Progenitor cell of endocrine pancreas (in vitro differentiated cells): Measurements from ENCODE around the gene HNF4A. TPM values are rescaled to one million over a fixed set of nuclear protein-coding genes. Genes with fewer than 3 reads are reported as not detected.

ENCODE experiments used
- DNase-seq: peaks from one replicate; pipeline ENCODE4 v3.0.0; 2021; ENCODE audit warnings: low spot score; ENCODE audit not compliant: unreplicated experiment
- H3K27ac Mint-ChIP-seq: 2 replicates; pipeline ENCODE4 v1.8.0; 2021; ENCODE audit warnings: mild to moderate bottlenecking, moderate library complexity, mixed read lengths
- H3K27me3 Mint-ChIP-seq: 2 replicates; pipeline ENCODE4 v1.8.0; 2021; ENCODE audit warnings: mixed read lengths
- H3K36me3 Mint-ChIP-seq: 2 replicates; pipeline ENCODE4 v1.8.0; 2022; ENCODE audit warnings: mixed read lengths; ENCODE audit not compliant: insufficient read depth
- H3K4me1 Mint-ChIP-seq: 2 replicates; pipeline ENCODE4 v1.8.0; 2021; ENCODE audit warnings: low read depth, mixed read lengths
- H3K4me3 Mint-ChIP-seq: 2 replicates; pipeline ENCODE4 v1.8.0; 2021; ENCODE audit warnings: low read depth, mild to moderate bottlenecking, moderate library complexity, mixed read lengths
- H3K9me3 Mint-ChIP-seq: 2 replicates; pipeline ENCODE4 v1.8.0; 2021; ENCODE audit warnings: low read depth, mixed read lengths
- CTCF ChIP-seq: fragments of 200-600 bp; sonication (generic); IDR thresholded peaks from one replicate; pipeline ENCODE4 v1.5.0; 2021; ENCODE audit warnings: antibody characterized with exemption, mild to moderate bottlenecking; ENCODE audit not compliant: unreplicated experiment
- total RNA-seq: library from RNA; stranded (reverse); gene quantifications from 2 replicates; pipeline ENCODE4 v1.2.1, GENCODE V29; 2021

Gene HNF4A
- total RNA-seq, 1 donor from 2014 or later: 72.9 TPM

GRCh38 chr20:44445742-44446710 lies 90.5 kb downstream of the HNF4A start:
- no peak for TF ChIP-seq CTCF
- no peaks in the 10 kb centered on the region for H3K9me3 Mint-ChIP-seq
- DNase-seq: no peak
- H3K36me3 Mint-ChIP-seq: no peaks in the 10 kb centered on the region
- no peak overlapping the region for H3K27ac Mint-ChIP-seq
- no peaks in the 10 kb centered on the region for H3K27me3 Mint-ChIP-seq
- H3K4me3 Mint-ChIP-seq: no peak overlapping the region
- peaks cover 10% of the 10 kb centered on the region for H3K4me1 Mint-ChIP-seq

DNA sequence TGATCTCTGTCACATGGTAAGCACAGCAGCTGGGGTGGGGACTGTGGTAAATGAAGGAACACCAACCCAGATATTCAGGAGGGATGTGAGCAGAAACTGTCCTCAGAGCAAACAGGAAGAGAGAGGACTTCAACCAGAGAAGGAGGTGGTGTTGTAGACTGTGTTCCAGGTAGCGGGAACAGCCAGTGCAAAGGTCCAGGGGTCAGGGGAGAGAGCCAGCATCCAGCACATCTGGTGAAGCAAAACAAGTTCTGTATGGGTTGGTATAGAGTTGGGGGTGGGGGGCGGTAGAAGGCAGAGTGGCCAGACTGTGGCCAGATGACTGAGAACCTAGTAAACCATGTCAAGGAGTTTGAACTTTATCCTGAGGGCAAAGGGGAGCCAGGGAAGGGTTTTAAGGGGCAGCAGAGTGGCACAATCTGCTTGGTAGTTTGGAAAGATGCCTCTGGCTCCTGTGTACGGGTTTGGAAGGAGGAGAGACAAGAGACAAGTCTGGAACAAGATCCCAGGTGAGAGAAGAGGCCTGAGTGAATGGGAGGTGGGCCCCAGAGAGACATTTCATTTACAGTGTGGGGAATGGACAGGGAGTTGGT lies 92.4 kb downstream of the HNF4A start:
- Mint-ChIP-seq H3K27me3 (no peaks in the 10 kb centered on the region), H3K27ac (no peak overlapping the region), H3K9me3 (no peaks in the 10 kb centered on the region), H3K4me1 (peaks cover 11% of the 10 kb centered on the region), H3K36me3 (no peaks in the 10 kb centered on the region), H3K4me3 (no peak overlapping the region)
- no peak for TF ChIP-seq CTCF
- no peak for DNase-seq

DNA sequence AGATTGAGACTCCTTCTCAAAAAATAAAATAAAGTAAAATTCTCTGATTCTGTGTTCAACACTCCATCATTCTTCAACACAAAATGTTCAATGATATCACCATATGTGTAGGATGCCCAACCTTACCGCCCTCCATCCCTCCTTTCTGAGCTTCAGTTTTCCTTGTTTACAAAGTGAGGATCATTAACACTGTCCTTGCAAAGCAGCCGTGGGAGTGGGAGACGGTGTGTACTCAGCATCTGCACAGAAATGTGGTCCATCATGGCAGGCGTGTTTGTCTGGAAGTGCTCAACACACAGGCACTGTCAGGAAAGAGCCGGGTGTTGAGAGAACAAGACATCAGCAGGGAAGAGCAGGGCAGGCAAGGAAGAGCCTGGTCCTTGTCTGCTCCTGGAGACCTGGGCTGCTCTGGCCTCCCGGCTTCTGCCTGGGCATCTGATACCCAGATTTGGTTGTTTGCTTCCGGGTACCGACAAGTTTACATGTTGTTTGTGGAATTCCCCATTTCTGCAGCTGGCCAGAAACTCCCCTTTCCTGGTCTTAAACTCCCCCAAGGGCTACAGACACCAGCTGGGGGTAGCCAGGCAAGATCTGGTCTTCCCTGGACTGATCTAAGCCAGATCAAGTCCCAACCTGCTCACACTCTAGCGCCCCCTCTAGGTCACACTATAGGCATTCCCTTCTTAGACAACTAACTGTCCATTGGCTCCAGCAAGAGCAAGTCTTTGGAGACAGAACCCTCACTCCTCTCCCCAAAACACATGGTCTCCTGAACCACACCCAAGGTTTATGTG lies 93.5 kb downstream of the HNF4A start:
- Mint-ChIP-seq H3K4me1 (peaks cover 11% of the 10 kb centered on the region), H3K36me3 (no peaks in the 10 kb centered on the region), H3K9me3 (no peaks in the 10 kb centered on the region), H3K27ac (no peak overlapping the region), H3K27me3 (no peaks in the 10 kb centered on the region), H3K4me3 (no peak overlapping the region)
- no peak for DNase-seq
- TF ChIP-seq CTCF: peak; percentile 35

- TF ChIP-seq CTCF: no peak
- Mint-ChIP-seq H3K4me1 (peaks cover 11% of the 10 kb centered on the region), H3K9me3 (no peaks in the 10 kb centered on the region), H3K27me3 (no peaks in the 10 kb centered on the region), H3K4me3 (no peak overlapping the region), H3K27ac (no peak overlapping the region), H3K36me3 (no peaks in the 10 kb centered on the region)
- no peak for DNase-seq
Observed at GRCh38 chr20:44449864-44450263, 94.4 kb downstream of the HNF4A start.

DNA sequence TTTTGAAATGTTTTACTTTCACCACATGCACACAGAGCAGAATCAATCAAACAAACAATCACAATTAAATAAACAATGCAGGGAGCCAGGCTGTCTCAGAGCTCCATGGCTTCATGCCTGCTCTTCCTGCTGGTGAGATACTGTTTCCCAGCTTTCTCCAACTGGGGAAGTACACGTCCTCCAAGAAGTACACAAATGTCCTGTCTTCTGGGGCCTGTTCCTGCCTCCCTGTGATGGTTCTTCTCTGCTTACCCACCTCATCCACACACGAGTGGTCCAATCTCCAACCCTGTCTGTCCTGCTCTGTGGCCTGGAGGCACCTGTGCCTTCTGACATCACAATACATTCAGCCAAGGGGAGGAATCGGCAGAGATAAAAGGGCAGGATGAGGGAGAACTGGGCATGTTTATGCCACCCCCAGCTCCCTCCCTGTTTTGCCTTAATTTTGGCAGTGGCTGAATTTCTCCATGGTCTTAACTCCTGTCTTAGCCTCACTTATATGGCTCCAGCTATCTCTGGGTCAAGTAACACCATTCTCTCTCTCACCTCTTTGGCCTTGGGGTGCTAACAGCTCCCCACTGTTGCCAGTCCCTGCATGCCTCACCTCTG lies 94.9 kb downstream of the HNF4A start:
- no peak overlapping the region for H3K27ac Mint-ChIP-seq

More for the DNA sequence above, 94.9 kb downstream of the HNF4A start:
- Mint-ChIP-seq H3K27me3 (no peaks in the 10 kb centered on the region), H3K36me3 (no peaks in the 10 kb centered on the region), H3K4me1 (peaks cover 11% of the 10 kb centered on the region), H3K9me3 (no peaks in the 10 kb centered on the region), H3K4me3 (no peak overlapping the region)
- no peak for TF ChIP-seq CTCF
- no peak for DNase-seq
